GM12878 (cell line): ENCODE results near the gene SH2D6. TPM values are rescaled to one million over a fixed set of nuclear protein-coding genes. Genes with fewer than 3 reads are reported as not detected.

ENCODE experiments used
- ATAC-seq: fragments of 200-7000 bp; cut with Tn5 transposase; 3 replicates; pipeline ENCODE4 v1.9.1; 2020; ENCODE audit warnings: mild to moderate bottlenecking, moderate library complexity
- BruUV-seq: library from RNA; stranded (reverse); fragments of 400-500 nt; replicated peaks from 2 replicates; lab custom pipeline; 2021; lab: Mats Ljungman, UMichigan
- CTCF ChIA-PET: fragments of 300-600 bp; sonication (Branson Sonifier 250); formaldehyde crosslinking; extraction: SDS; loops from one replicate; lab custom pipeline; 2021; ENCODE audit warnings: inconsistent platforms; lab: Yijun Ruan, JAX
- POLR2A ChIA-PET: fragments of 350-600 bp; formaldehyde crosslinking; extraction: SDS; loops from one replicate; lab custom pipeline; 2021; ENCODE audit warnings: inconsistent platforms; lab: Charles Lee
- RAD21 ChIA-PET: fragments of 300-600 bp; sonication (Branson Sonifier 250); formaldehyde crosslinking; loops from one replicate; lab custom pipeline; 2023; ENCODE audit warnings: antibody characterized with exemption; ENCODE audit not compliant: unreplicated experiment; lab: Charles Lee
- SMC1A ChIA-PET: fragments of 300-600 bp; sonication (Branson Sonifier 250); formaldehyde crosslinking; loops from one replicate; lab custom pipeline; 2023; ENCODE audit not compliant: unreplicated experiment, uncharacterized antibody; lab: Charles Lee
- DNase-seq: peaks from one replicate; pipeline ENCODE4 v3.0.0-alpha.2; 2011; ENCODE audit warnings: low read depth, low spot score
- FAIRE-seq: peaks from 3 replicates; lab custom pipeline; 2011; peaks lifted over from hg19 to GRCh38; lab: Jason Lieb, UNC
- H2AFZ ChIP-seq: 2 replicates; pipeline ENCODE4 v1.6.0; 2011; ENCODE audit warnings: low read depth, low read length, control low read depth; ENCODE audit not compliant: control insufficient read depth
- H3K27ac ChIP-seq: 2 replicates; pipeline ENCODE4 v1.5.1; 2011; ENCODE audit warnings: control low read depth; ENCODE audit not compliant: control insufficient read depth, insufficient read depth
- H3K27me3 ChIP-seq, 2 experiments: replicated peaks in 1 of 2; 2 replicates each; pipeline versions ENCODE4 v1.6.0 to v1.6.1; 2011; ENCODE audit warnings: low read length in 1 of 2; ENCODE audit not compliant: control insufficient read depth in 2 of 2, insufficient read depth in 2 of 2
- H3K36me3 ChIP-seq, 2 experiments: 2 replicates each; pipeline ENCODE4 v1.5.1; 2011; ENCODE audit warnings: low read length in 1 of 2; ENCODE audit not compliant: control insufficient read depth in 2 of 2, insufficient read depth in 2 of 2
- H3K4me1 ChIP-seq: 2 replicates; pipeline ENCODE4 v1.6.1; 2011; ENCODE audit warnings: mild to moderate bottlenecking, low read length, moderate library complexity, mixed read lengths; ENCODE audit not compliant: control insufficient read depth, insufficient read depth
- H3K4me2 ChIP-seq: 2 replicates; pipeline ENCODE4 v1.6.0; 2011; ENCODE audit warnings: control low read depth; ENCODE audit not compliant: control insufficient read depth, insufficient read depth
- H3K4me3 ChIP-seq: fragments of 200-600 bp; sonication (generic); 2 replicates; pipeline ENCODE4 v1.5.1; 2016
- H3K79me2 ChIP-seq: 2 replicates; pipeline ENCODE4 v1.6.0; 2011; ENCODE audit warnings: low read length; ENCODE audit not compliant: control insufficient read depth, insufficient read depth
- H3K9ac ChIP-seq: 2 replicates; pipeline ENCODE4 v1.8.0; 2011; ENCODE audit warnings: low read length, control low read depth, mixed read lengths; ENCODE audit not compliant: control insufficient read depth, insufficient read depth
- H3K9me3 ChIP-seq: replicated peaks from 3 replicates; pipeline ENCODE4 v1.5.1; 2011; ENCODE audit warnings: mild to moderate bottlenecking, low read length; ENCODE audit not compliant: control insufficient read depth, insufficient read depth
- H4K20me1 ChIP-seq: 2 replicates; pipeline ENCODE4 v1.6.0; 2011; ENCODE audit not compliant: control insufficient read depth, insufficient read depth
- GATAD2B ChIP-seq: fragments of 450-650 bp; conservative IDR thresholded peaks from 2 replicates; pipeline ENCODE4 v1.6.1; 2017; ENCODE audit warnings: low read depth, mild to moderate bottlenecking, moderate library complexity
- IRF5 ChIP-seq: fragments of 450-650 bp; IDR thresholded peaks from 2 replicates; pipeline ENCODE4 v1.6.1; 2017; ENCODE audit warnings: borderline replicate concordance
- JUNB ChIP-seq: IDR thresholded peaks from 2 replicates; pipeline ENCODE4 v1.6.1; 2016; ENCODE audit warnings: antibody characterized with exemption, mild to moderate bottlenecking
- MEF2B ChIP-seq: fragments of 450-650 bp; IDR thresholded peaks from 2 replicates; pipeline ENCODE4 v1.6.1; 2018; ENCODE audit warnings: mild to moderate bottlenecking, moderate library complexity; ENCODE audit not compliant: partially characterized antibody, poor library complexity, severe bottlenecking
- PAX5 ChIP-seq: IDR thresholded peaks from 2 replicates; pipeline ENCODE4 v1.6.1; 2011; ENCODE audit warnings: low read depth, low read length, borderline replicate concordance
- RB1 ChIP-seq: fragments of 450-650 bp; formaldehyde crosslinking; IDR thresholded peaks from 2 replicates; pipeline ENCODE4 v1.6.1; 2017; ENCODE audit warnings: mild to moderate bottlenecking, borderline replicate concordance
- SMARCA5 ChIP-seq: fragments of 450-650 bp; IDR thresholded peaks from 2 replicates; pipeline ENCODE4 v1.6.1; 2017; ENCODE audit warnings: mild to moderate bottlenecking
- ZBTB11 ChIP-seq: fragments of 450-650 bp; formaldehyde crosslinking; IDR thresholded peaks from 2 replicates; pipeline ENCODE4 v1.5.0; 2022; ENCODE audit warnings: mild to moderate bottlenecking, missing genetic modification characterization
- ZBTB40 ChIP-seq: fragments of 450-650 bp; IDR thresholded peaks from 2 replicates; pipeline ENCODE4 v1.6.1; 2016; ENCODE audit warnings: mild to moderate bottlenecking, moderate library complexity, borderline replicate concordance
- ZZZ3 ChIP-seq: IDR thresholded peaks from 2 replicates; pipeline ENCODE4 v1.6.1; 2011; ENCODE audit warnings: low read depth; ENCODE audit not compliant: control insufficient read depth, insufficient read length
- WGBS: methylation state at CpG from one replicate; pipeline ENCODE4 v1.1.6; 2016; ENCODE audit warnings: low lambda C conversion rate; ENCODE audit not compliant: insufficient replicate concordance, insufficient coverage; ENCODE audit errors: missing lambda C conversion rate; 5-methylcytosine and 5-hydroxymethylcytosine counted together
- in situ Hi-C: fragments of 300-500 bp; cut with MboI; formaldehyde crosslinking; loops from 9 replicates; pipeline ENCODE4 v1.14.3; 2018; ENCODE audit warnings: mixed read lengths
- intact Hi-C: fragments of 100-400 bp; cut with micrococcal nuclease; formaldehyde crosslinking; loops from one replicate; pipeline ENCODE4 v1.14.2; 2022; ENCODE audit not compliant: unreplicated experiment
- polyA plus RNA-seq, 11 experiments: library from polyadenylated mRNA; depleted of rRNA in 4 of 11; unstranded in 6 of 11; stranded (reverse) in 5 of 11; fragments of >200 nt; fragmentation: Nextera tagmentation in 4 of 11; fragmentation: Illumina TruSeq in 1 of 11; extraction: Ambion mirVana in 4 of 11; extraction: Trizol in 1 of 11; gene quantifications; 1 replicate in 1 of 11; 2 replicates in 10 of 11; pipeline versions ENCODE4 v1.2.1 to v1.2.3, GENCODE V29; 2011 to 2016; ENCODE audit warnings: inconsistent platforms in 2 of 11, missing spikeins in 2 of 11, low read depth in 1 of 11
- total RNA-seq, 4 experiments: library from RNA; depleted of rRNA in 3 of 4; stranded (reverse); fragments of >200 nt in 3 of 4; fragmentation: Illumina TruSeq in 1 of 4; extraction: Trizol in 1 of 4; gene quantifications; 2 replicates each; pipeline versions ENCODE4 v1.2.1 to v1.2.3, GENCODE V29; 2013 to 2021
- TF ChIP-seq, protein P1 (sequence below): IDR thresholded peaks from 2 replicates; pipeline ENCODE4 v1.6.1; 2011; ENCODE audit warnings: mild to moderate bottlenecking, low read depth, low read length, moderate library complexity; ENCODE audit not compliant: insufficient replicate concordance

SH2D6 gene
- total and polyA plus RNA-seq, 10 of the 15 experiments (the other 5 are each of a cell fraction or from before 2014, with no cell fraction given), result 0.23 to 0.59 (median 0.34) TPM; not detected in 6

GRCh38 chr2:85420536-85421259 lies 2.2 kb downstream of the SH2D6 start:
- Histone ChIP-seq H3K36me3 (no peaks in the 10 kb centered on the region), H3K4me3 (no peak overlapping the region), H3K4me1 (peaks cover 8% of the 10 kb centered on the region), H3K79me2 (peaks cover 4% of the 10 kb centered on the region), H4K20me1 (no peaks in the 10 kb centered on the region), H3K9me3 (no peaks in the 10 kb centered on the region), H3K27ac (no peak overlapping the region), H3K27me3 (no peaks in the 10 kb centered on the region), H2AFZ (peak overlapping the region; percentile 88), H3K9ac (no peak overlapping the region), H3K4me2 (peak overlapping the region; percentile 51; the same call in 1 of the 2 replicates)
- POLR2A ChIA-PET, result interaction anchor here (0.8 to 2.6 kb wide), 11 partner anchors 15 to 131 kb away, joined by 3 to 33 read pairs (median 3); partner anchors contain the start of gene MAT2A
- DNase-seq, result no peak
- SMC1A ChIA-PET, result interaction anchor here (0.7 to 7.8 kb wide), 19 partner anchors 11 to 216 kb away, joined by 3 to 201 read pairs (median 6); partner anchors contain the start of genes CAPG, ELMOD3, MAT2A and RETSAT
- CTCF ChIA-PET, result interaction anchor here (0.7 to 6.7 kb wide), 30 partner anchors 8 to 304 kb away, joined by 3 to 336 read pairs (median 6); partner anchors contain the start of genes CAPG, ELMOD3, GGCX and MAT2A
- BruUV-seq, result no TSS peak
- peak; percentile 82 for ATAC-seq
- WGBS, result 30% methylated on average over 22 of the region's 22 CpGs
- RAD21 ChIA-PET, result interaction anchor here (0.7 to 4.5 kb wide), 15 partner anchors 8 to 140 kb away, joined by 3 to 179 read pairs (median 9); partner anchors contain the start of genes CAPG, ELMOD3, GGCX and MAT2A
- intact Hi-C loops (loop anchor here (1.0 to 10.0 kb wide), 4 partner anchors 29 to 394 kb away; no protein-coding TSS in a partner anchor), in situ Hi-C loops (loop anchor here (5.0 kb wide), 1 partner anchor 137 kb away; no protein-coding TSS in a partner anchor)
- peak; percentile 95 for FAIRE-seq
- TF ChIP-seq PAX5 (no peak), JUNB (no peak), RB1 (peak; percentile 81; the same call in 1 of the 2 replicates), ZBTB11 (no peak), ZZZ3 (no peak), ZBTB40 (no peak), SMARCA5 (peak; percentile 64; the same call in 1 of the 2 replicates), MEF2B (peak; percentile 17), IRF5 (no peak), GATAD2B (peak; percentile 71; the same call in 1 of the 2 replicates)
- TF ChIP-seq, protein P1, sequence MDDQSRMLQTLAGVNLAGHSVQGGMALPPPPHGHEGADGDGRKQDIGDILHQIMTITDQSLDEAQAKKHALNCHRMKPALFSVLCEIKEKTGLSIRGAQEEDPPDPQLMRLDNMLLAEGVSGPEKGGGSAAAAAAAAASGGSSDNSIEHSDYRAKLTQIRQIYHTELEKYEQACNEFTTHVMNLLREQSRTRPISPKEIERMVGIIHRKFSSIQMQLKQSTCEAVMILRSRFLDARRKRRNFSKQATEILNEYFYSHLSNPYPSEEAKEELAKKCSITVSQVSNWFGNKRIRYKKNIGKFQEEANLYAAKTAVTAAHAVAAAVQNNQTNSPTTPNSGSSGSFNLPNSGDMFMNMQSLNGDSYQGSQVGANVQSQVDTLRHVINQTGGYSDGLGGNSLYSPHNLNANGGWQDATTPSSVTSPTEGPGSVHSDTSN, result peak; percentile 73
